HepG2 (cell line): Measurements from ENCODE around the gene PDIA4. TPM values are rescaled to one million over a fixed set of nuclear protein-coding genes. Genes with fewer than 3 reads are reported as not detected.

Experiments
- ATAC-seq: fragments of 200-7000 bp; cut with Tn5 transposase; 3 replicates; pipeline ENCODE4 v1.9.1; 2020; ENCODE audit warnings: mild to moderate bottlenecking, moderate library complexity
- BruUV-seq: library from RNA; stranded (reverse); fragments of 400-500 nt; replicated peaks from 2 replicates; lab custom pipeline; 2021; lab: Mats Ljungman, UMichigan
- CTCF ChIA-PET: fragments of 300-600 bp; formaldehyde crosslinking; extraction: SDS; loops from one replicate; lab custom pipeline; 2021; ENCODE audit warnings: low total read pairs, inconsistent platforms, low intra/inter-chr PET ratio; lab: Yijun Ruan, JAX
- POLR2A ChIA-PET: fragments of 350-600 bp; sonication (Branson Sonifier 250); formaldehyde crosslinking; loops from one replicate; lab custom pipeline; 2020; ENCODE audit warnings: antibody characterized with exemption, inconsistent platforms; lab: Yijun Ruan, JAX
- DNase-seq: peaks from one replicate; pipeline ENCODE4 v3.0.0-alpha.2; 2015; ENCODE audit warnings: low spot score
- FAIRE-seq: peaks from 3 replicates; lab custom pipeline; 2011; peaks lifted over from hg19 to GRCh38; lab: Jason Lieb, UNC
- H2AFZ ChIP-seq: one replicate; pipeline ENCODE4 v1.6.1; 2011; ENCODE audit warnings: low read length, inconsistent platforms
- H3K27ac ChIP-seq: fragments of 300-600 bp; 3 replicates; pipeline ENCODE4 v1.8.0; 2011; ENCODE audit warnings: mixed run types, mild to moderate bottlenecking, mixed read lengths, low read length, inconsistent platforms; ENCODE audit not compliant: insufficient read depth; ENCODE audit errors: extremely low read length
- H3K27me3 ChIP-seq, 2 experiments: fragments of 200-600 bp in 1 of 2; 2 replicates in 1 of 2; 3 replicates in 1 of 2; pipeline versions ENCODE4 v1.6.0 to v1.8.0; 2011; ENCODE audit warnings: low read length in 2 of 2, mild to moderate bottlenecking in 2 of 2, moderate library complexity in 2 of 2, inconsistent platforms in 1 of 2; ENCODE audit not compliant: insufficient read depth in 2 of 2, control insufficient read depth in 1 of 2
- H3K36me3 ChIP-seq, 2 experiments: fragments of 200-600 bp in 1 of 2; replicated peaks in 1 of 2; 2 replicates in 1 of 2; 3 replicates in 1 of 2; pipeline versions ENCODE4 v1.5.1 to v1.8.0; 2011; ENCODE audit warnings: low read length in 2 of 2, inconsistent platforms in 1 of 2; ENCODE audit not compliant: insufficient read depth in 2 of 2, control insufficient read depth in 1 of 2
- H3K4me1 ChIP-seq: 2 replicates; pipeline ENCODE4 v1.5.1; 2012; ENCODE audit warnings: low read length, inconsistent platforms; ENCODE audit not compliant: insufficient read depth
- H3K4me2 ChIP-seq: 2 replicates; pipeline ENCODE4 v1.6.0; 2011; ENCODE audit warnings: low read depth, low read length, inconsistent platforms
- H3K4me3 ChIP-seq, 3 experiments: fragments of 200-600 bp in 1 of 3; sonication (generic), shearing (Covaris generic) in 1 of 3; replicated peaks in 1 of 3; 2 replicates each; pipeline ENCODE4 v1.5.1; 2011 to 2016; ENCODE audit warnings: low read length in 3 of 3, inconsistent platforms in 2 of 3, low read depth in 2 of 3, mild to moderate bottlenecking in 2 of 3, control low read depth in 1 of 3, mixed read lengths in 1 of 3; ENCODE audit not compliant: insufficient read depth in 1 of 3
- H3K79me2 ChIP-seq: one replicate; pipeline ENCODE4 v1.6.1; 2011; ENCODE audit warnings: low read length, inconsistent platforms; ENCODE audit not compliant: insufficient read depth
- H3K9ac ChIP-seq: 2 replicates; pipeline ENCODE4 v1.6.0; 2011; ENCODE audit warnings: mild to moderate bottlenecking, low read depth, low read length, inconsistent platforms; ENCODE audit not compliant: insufficient read depth
- H3K9me3 ChIP-seq: 2 replicates; pipeline ENCODE4 v1.5.1; 2012; ENCODE audit warnings: mild to moderate bottlenecking, low read length
- H4K20me1 ChIP-seq: 2 replicates; pipeline ENCODE4 v1.6.0; 2011; ENCODE audit warnings: inconsistent platforms, mild to moderate bottlenecking, low read length, moderate library complexity; ENCODE audit not compliant: insufficient read depth
- MAFF ChIP-seq: IDR thresholded peaks from 2 replicates; pipeline ENCODE4 v1.6.1; 2011; ENCODE audit warnings: low read depth, low read length, improper control_type of control experiment
- REST ChIP-seq, 2 experiments: IDR thresholded peaks; 2 replicates each; pipeline ENCODE4 v1.6.1; 2011 to 2012; ENCODE audit warnings: low read length in 2 of 2, borderline replicate concordance in 1 of 2, low read depth in 1 of 2, mild to moderate bottlenecking in 1 of 2, moderate library complexity in 1 of 2
- RFXANK ChIP-seq: IDR thresholded peaks from 2 replicates; pipeline ENCODE4 v1.6.1; 2016
- SNAPC2 ChIP-seq: sonication (generic); formaldehyde crosslinking; IDR thresholded peaks from 2 replicates; pipeline ENCODE4 v1.8.1; 2022; ENCODE audit warnings: mild to moderate bottlenecking, missing genetic modification reagents
- ZHX2 ChIP-seq, 2 experiments: sonication (generic) in 1 of 2; formaldehyde crosslinking in 1 of 2; IDR thresholded peaks; 2 replicates each; pipeline versions ENCODE4 v1.6.1 to v1.9.0; 2014 to 2022; ENCODE audit warnings: antibody characterized with exemption in 1 of 2, borderline replicate concordance in 1 of 2, inconsistent platforms in 1 of 2, low read depth in 1 of 2, missing genetic modification reagents in 1 of 2
- ZNF12 ChIP-seq: sonication (generic); formaldehyde crosslinking; IDR thresholded peaks from 2 replicates; pipeline ENCODE4 v1.5.0; 2020; ENCODE audit warnings: missing genetic modification reagents
- ZNF124 ChIP-seq: sonication (generic); formaldehyde crosslinking; IDR thresholded peaks from 2 replicates; pipeline ENCODE4 v1.4.0; 2020; ENCODE audit warnings: missing genetic modification reagents
- ZNF563 ChIP-seq: sonication (generic); formaldehyde crosslinking; IDR thresholded peaks from 2 replicates; pipeline ENCODE4 v1.8.0; 2022; ENCODE audit warnings: mild to moderate bottlenecking, moderate library complexity, missing genetic modification reagents
- WGBS: methylation state at CpG from one replicate; pipeline ENCODE4 v1.1.6; 2017; ENCODE audit warnings: low lambda C conversion rate; 5-methylcytosine and 5-hydroxymethylcytosine counted together
- in situ Hi-C: cut with HindIII; loops from 2 replicates; pipeline ENCODE4 v1.10.0; 2017; ENCODE audit warnings: low pct_unique_long_range_greater_than_20kb; ENCODE audit not compliant: extremely low pct_ligation_motif_present
- intact Hi-C: fragments of 100-400 bp; cut with micrococcal nuclease; formaldehyde crosslinking; loops from one replicate; pipeline ENCODE4 v1.10.0; 2022; ENCODE audit not compliant: unreplicated experiment
- polyA plus RNA-seq, 8 experiments: library from polyadenylated mRNA; depleted of rRNA in 3 of 8; stranded (reverse) in 7 of 8; unstranded in 1 of 8; fragments of >200 nt; fragmentation: Illumina TruSeq in 4 of 8; extraction: Trizol in 4 of 8; gene quantifications; 2 replicates each; pipeline versions ENCODE4 v1.2.1 to v1.2.3, GENCODE V29; 2011 to 2016; ENCODE audit warnings: low read depth in 4 of 8, missing spikeins in 1 of 8, mixed read lengths in 1 of 8; ENCODE audit not compliant: insufficient read depth in 1 of 8
- total RNA-seq, 5 experiments: library from RNA; depleted of rRNA; stranded (reverse); fragments of >200 nt; fragmentation: Illumina TruSeq; extraction: Trizol; gene quantifications; 2 replicates each; pipeline ENCODE4 v1.2.3, GENCODE V29; 2016; ENCODE audit warnings: low read depth in 1 of 5

Gene PDIA4
- total and polyA plus RNA-seq, 2 of the 13 experiments (the other 11 are each of a cell fraction or from before 2014, with no cell fraction given): 278 to 402 TPM

GRCh38 chr7:149036676-149037075 is 8.4 kb upstream of the PDIA4 start:
- no peaks in the 10 kb centered on the region for H4K20me1 ChIP-seq
- 100% methylated on average over 1 of the region's 1 CpG for WGBS
- in situ Hi-C loops: no loop called here
- no peaks in the 10 kb centered on the region for H3K79me2 ChIP-seq
- ChIA-PET CTCF (no interaction called here), POLR2A (no interaction called here)
- H3K27ac ChIP-seq: no peak overlapping the region
- H3K9me3 ChIP-seq: peaks cover 10% of the 10 kb centered on the region
- TF ChIP-seq ZNF563 (CRISPR knock-in tag) (no peak), ZNF124 (CRISPR knock-in tag) (peak; percentile 97)
- H2AFZ ChIP-seq: no peak overlapping the region
- H3K9ac ChIP-seq: no peak overlapping the region
- H3K27me3 ChIP-seq: peaks cover 0 to 2% of the 10 kb centered on the region in 2 experiments; a peak in 2 of 5 replicates
- FAIRE-seq: no peak
- H3K4me2 ChIP-seq: no peak overlapping the region
- no peak overlapping the region for H3K4me3 ChIP-seq
- intact Hi-C loops: no loop called here
- no peak for ATAC-seq
- H3K4me1 ChIP-seq: no peaks in the 10 kb centered on the region
- no peaks in the 10 kb centered on the region for H3K36me3 ChIP-seq
- no peak for DNase-seq
- BruUV-seq: no TSS peak

- ATAC-seq: no peak
- peaks cover under 1% of the 10 kb centered on the region for H3K9me3 ChIP-seq
- BruUV-seq: no TSS peak
- no peak overlapping the region for H3K4me3 ChIP-seq
- ChIA-PET POLR2A (no interaction called here), CTCF (no interaction called here)
- intact Hi-C loops: no loop called here
- no peak for FAIRE-seq
- no peaks in the 10 kb centered on the region for H4K20me1 ChIP-seq
- H2AFZ ChIP-seq: no peak overlapping the region
- H3K27me3 ChIP-seq: no peaks in the 10 kb centered on the region; a peak in 1 of 5 replicates
- H3K36me3 ChIP-seq: no peaks in the 10 kb centered on the region
- H3K9ac ChIP-seq: no peak overlapping the region
- H3K4me2 ChIP-seq: no peak overlapping the region
- in situ Hi-C loops: no loop called here
- WGBS: 60% methylated on average over 3 of the region's 3 CpGs
- DNase-seq: no peak
- peaks cover 16% of the 10 kb centered on the region for H3K79me2 ChIP-seq
- H3K4me1 ChIP-seq: peaks cover 15% of the 10 kb centered on the region
- H3K27ac ChIP-seq: no peak overlapping the region
- no peak for TF ChIP-seq SNAPC2 (CRISPR knock-in tag)
- 0 out of 2 replicates have a peak, but pooled peaks have one; percentile 7 for TF ChIP-seq MAFF
- TF ChIP-seq REST (IDR thresholded peaks at IDR 0.05; ENCODE audit: borderline replicate concordance in 1 of 2, low read depth in 1 of 2, low read length in 2 of 2): no peak
- no peak for TF ChIP-seq ZHX2 (IDR thresholded peaks at IDR 0.05; ENCODE audit: low read depth)
- TF ChIP-seq ZHX2 (CRISPR knock-in tag; IDR thresholded peaks at IDR 0.05; ENCODE audit: borderline replicate concordance): no peak
- no peak for TF ChIP-seq RFXANK
- TF ChIP-seq ZNF12 (CRISPR knock-in tag): peak; percentile 55; the same call in 1 of the 2 replicates
Observed at GRCh38 chr7:149031353-149031910, 3.1 kb upstream of the PDIA4 start.
